NAMALWA (cell line): Measurements from ENCODE around the gene SMG7.

Experiments used
- DNase-seq: peaks from one replicate; pipeline ENCODE4 v3.0.0-alpha.2; 2015; ENCODE audit warnings: low spot score

SMG7 gene

DNA sequence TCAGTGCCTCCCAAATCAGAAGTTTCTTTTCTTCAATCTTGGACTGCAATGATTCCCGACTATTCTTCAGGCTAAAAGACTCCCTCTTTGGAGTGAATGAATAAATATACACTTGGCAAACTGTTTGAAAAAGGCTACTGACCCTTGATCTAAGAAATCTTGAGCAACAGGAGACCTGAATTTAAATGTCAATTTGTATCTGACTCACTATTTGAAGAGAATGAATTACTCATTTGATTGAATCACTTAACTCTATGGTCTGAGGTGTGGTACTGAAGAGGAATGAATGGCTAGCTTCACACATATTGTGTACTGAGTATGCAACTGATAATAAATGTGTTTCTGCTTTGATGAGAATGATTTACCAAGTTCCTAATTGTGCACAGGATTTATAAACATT is 4.6 kb upstream of the SMG7 start:
- DNase-seq, result no peak

DNA sequence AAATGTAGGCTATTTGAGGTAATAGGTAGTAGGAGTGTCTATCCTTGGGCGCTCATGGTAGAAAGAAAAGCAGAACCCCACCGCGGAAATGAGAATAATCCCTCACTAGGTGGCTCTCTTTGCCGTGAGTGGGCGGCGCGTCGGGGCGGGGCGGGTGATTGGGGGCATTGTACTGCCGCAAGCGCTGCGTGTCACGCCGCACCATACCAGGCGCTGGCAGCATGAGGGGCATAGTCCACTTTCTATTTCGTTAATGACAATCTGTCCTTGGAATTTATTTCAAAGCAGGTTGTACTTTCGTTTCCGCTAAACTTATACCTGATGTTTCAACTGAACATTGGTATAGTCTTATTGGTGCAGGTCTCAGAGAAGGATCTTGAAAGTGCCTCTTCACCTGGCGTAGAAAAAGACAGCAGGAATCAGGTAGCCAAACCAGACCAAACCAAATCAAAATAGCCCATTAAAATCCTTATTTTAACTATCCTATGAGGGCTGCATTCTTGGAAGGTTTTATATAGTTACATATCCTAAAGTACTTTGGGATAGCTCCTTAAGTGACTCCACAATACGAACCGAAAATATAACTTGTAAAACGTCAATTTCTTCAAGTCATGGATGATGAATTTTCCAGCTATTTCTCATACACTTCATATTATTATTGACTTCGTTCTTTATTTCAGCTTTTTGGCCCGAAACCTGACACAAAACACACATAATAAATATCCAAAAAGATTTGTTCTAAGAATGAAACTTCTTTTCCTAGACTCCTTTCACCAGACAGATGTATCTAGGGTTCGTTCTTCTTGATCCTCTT is 1.9 kb upstream of the SMG7 start:
- peak; percentile 98 for DNase-seq

GRCh38 chr1:183470961-183471742 is 1.1 kb upstream of the SMG7 start:
- DNase-seq, result peak; percentile 97

DNA sequence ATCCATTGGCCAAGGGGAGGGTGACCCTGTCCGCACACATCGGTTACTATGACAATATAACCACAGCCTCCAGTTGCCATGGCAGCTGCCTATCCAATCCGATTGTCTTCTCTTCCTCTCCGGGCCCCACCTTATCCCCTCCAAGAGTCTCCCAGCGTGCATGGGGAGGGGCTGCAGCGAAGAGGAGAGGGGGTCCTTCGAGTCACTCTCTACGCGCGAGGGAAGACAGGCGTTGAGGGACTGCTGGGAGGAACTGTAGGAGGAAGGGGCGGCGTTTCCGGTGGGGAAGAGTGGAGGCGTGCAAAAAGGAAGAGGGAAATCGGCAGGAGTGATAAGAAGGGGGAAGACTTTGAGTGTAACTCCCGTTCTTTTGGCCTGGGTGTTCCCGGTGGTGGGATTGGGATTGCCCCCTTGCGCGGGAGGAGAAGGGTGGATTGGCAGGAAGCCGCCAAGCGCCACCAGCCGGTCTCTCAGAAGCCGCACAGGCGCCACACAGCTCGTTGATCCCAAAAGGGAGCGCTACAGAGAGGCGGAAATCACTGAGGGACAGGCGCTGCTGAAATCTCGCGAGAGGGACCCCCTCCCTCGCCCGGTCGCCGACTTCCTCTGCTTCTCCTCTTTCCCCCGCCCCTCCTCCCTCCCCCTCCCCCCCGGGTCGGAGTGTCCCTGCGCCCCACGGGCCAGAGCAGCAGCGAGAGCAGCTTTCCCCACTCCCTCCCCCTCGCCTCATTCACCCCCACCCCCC is 384 bp upstream of the SMG7 start:
- DNase-seq, result peak; percentile 99

DNA sequence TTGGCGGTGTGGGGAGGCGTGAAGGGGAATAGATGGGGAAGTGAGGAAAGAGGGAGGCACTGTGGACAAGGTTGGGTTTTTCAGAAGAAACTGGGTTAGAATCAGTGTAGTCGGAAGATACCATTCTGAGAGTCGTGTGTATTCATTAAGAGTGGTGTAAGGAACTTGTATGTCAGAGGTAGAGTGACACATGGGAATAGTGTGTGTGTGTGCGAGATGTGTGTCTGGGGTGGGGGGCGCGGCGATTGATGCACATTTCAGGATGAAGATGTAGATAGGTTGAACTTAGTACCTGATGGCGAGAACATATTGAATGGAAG is 878 bp downstream of the SMG7 start:
- DNase-seq, result no peak

DNA sequence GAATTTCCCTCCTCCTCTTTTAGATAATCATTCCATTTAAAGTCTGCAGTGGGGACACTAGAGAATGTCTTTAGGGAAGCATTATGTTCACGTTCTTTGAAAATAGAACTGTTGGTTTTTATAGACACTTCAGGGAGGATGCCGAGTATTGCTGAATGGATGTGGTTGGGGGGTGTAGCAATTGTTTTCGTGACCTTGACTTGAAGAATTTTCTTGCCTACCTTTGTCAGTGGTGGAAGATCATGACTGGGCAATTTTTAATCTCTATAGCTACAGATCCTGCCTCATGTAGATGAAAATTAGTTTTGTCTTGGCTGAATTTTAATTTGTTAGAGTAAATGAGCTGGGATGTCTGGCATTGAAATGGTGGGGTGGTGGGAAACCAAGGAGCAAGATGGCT is 3.8 kb downstream of the SMG7 start:
- no peak for DNase-seq

DNA sequence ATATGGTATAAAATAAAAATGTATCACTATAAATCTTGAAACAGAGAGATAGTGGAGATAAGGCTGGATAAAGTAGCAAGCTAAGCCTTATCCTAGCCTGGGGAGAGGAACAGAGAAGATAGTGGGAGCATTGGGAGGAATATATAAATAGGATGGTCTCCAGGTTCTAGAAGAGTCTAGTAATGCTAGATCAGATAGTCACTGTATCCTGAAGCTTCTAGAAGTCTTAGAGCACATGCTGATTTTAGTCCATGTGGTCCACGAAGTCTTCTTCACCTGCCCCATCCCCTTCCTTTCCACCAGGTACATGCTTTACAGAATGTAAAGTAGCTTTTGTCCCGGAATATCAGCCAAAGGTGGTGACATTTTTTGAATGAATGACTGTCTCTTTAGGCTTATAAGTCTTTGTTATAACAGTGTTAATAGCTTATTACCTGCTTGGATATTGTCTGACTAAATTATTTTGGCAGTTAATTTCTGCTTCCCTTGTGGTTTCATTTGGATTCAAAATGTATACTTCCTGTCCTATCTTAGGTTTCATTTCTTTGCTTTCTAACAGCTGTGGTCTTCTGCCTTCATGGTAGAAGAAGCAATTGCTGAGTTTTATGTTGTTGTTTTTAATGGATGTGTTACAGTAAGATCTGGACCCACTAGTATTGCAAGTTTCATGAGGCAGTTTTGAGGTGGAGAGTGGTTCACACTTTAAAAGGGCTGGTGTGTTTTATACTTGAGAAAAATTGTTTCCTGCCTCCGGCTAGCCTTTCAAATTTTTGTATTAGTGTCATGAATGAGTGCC is 5.9 kb downstream of the SMG7 start:
- peak; percentile 80 for DNase-seq

DNA sequence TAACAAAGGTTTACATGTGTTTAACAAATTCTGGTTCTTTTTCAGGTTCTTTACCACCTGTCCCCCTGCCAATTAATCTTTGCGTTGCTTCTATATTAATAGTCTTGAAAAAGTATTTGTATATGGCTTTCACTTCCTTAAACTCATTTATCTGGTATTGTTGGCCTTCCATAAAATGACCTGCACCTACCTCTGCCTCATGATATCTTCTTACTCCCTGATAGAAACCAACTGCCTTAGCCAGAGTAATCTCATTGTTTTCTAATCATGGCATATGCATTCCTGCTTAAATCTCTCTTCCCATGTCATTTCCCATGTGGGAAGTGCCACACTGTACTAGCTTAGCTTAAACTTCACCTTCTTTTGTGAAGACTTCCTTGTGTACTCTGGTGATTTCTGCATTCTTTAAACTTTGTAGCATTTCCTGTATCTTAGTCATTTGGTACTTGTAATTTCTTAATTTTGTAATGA is 8.7 kb downstream of the SMG7 start:
- peak; percentile 78 for DNase-seq

DNA sequence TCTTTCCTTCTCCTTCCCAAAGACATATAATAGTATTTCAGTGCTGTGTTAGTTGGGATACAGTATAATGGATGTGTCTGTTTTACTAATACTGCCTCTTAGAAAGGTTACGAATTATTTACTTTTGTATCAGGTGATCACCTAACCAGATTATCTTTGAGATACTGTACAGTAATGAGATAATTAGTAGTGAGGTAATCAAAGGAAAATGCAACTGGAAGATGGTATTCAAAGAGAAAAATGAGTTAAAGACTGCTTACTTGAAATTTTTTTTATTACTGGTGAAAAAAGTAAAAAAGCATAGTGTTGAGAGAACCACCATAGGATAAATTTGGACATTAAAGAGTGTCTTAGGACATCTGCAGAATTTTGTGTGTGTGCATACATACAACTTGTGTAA is 10.9 kb downstream of the SMG7 start:
- no peak for DNase-seq

GRCh38 chr1:183484254-183484653 is 12.0 kb downstream of the SMG7 start:
- peak; percentile 46 for DNase-seq

- DNase-seq, result no peak
These were observed 12.6 kb downstream of the SMG7 start for GRCh38 chr1:183484851-183485250.

DNA sequence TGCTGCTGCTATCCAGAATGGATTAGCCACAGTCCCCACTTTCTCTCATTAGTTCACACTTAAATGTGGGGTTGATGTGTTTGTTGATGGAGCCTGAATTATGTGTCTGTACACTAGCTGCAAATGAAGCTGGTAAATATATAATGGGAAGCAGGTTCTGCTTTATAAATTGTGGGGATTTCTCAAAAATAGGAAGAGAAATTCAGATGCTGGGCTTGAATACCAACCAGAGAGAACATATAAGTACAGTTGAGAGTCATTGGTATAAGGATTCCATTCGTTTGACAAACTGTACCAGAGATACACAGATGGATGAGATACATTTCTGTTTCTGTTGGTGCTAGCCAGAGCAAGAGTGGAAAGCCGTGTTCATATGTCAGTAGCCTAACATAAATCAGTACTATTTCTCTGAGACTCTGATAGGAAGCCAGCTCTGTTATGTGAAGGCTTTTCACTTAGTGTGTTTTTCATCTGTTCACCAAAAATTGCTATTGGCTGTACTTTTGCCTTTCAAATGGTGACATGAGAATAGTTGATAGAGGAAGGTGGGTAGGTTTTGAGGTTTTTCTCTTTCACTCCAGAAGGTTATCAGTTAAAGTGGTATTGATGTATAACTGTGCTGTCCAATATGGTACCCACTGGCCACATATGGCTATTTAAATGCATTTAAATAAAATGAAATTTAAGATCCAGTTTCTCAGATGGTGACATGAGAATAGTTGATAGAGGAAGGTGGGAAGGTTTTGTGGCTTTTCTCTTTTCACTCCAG is 15.6 kb downstream of the SMG7 start:
- DNase-seq, result no peak

GRCh38 chr1:183490932-183491331 is 18.6 kb downstream of the SMG7 start:
- no peak for DNase-seq

- no peak for DNase-seq
These were observed 21.4 kb downstream of the SMG7 start for GRCh38 chr1:183493540-183494245.

- DNase-seq, result no peak
These were observed 23.1 kb downstream of the SMG7 start for GRCh38 chr1:183495420-183495819.

- DNase-seq, result no peak
These were observed 24.9 kb downstream of the SMG7 start for GRCh38 chr1:183497218-183497617.

DNA sequence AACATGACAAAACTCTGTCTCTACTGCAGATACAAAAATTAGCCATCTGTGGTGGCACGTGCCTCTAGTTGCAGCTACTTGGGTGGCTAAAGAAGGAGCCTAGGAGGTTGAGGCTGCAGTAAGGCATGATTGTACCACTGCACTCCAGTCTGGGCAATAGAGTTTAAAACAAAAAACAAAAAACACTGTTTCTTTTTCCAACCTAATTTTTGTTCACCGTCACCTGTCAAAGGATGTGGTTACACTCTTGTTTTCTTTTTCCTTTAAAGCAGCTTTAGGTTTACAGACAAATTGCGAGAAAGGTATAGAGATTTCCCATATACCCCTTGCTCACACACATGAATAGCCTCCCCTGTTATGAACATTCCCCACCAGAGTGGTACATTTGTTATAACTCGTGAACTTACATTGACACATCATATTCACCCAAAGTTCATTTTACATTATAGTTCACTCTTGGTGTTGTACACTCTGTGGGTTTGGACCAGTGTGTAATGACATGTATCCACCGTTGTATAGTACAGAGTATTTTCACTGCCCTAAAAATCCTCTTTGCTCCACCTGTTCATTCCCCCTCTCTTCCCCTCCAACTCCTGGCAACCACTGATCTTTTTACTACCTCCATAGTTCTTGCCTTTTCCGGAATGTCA is 26.2 kb downstream of the SMG7 start:
- DNase-seq, result no peak

GRCh38 chr1:183505454-183506089 is 33.3 kb downstream of the SMG7 start:
- no peak for DNase-seq

- no peak for DNase-seq
These were observed 34.3 kb downstream of the SMG7 start for GRCh38 chr1:183506561-183506960.
